Coronary artery (tissue), 2 donors: Measurements from ENCODE around the gene CTTN.

Experiments used
- DNase-seq: peaks from one replicate; pipeline ENCODE4 v3.0.0-alpha.2; 2017; ENCODE audit warnings: low spot score
- H3K27ac ChIP-seq, 2 donors: fragments of 200-600 bp; sonication (generic); one replicate each; pipeline ENCODE4 v1.5.1; 2016 to 2019
- H3K4me3 ChIP-seq: fragments of 200-600 bp; sonication (generic); 2 replicates; pipeline ENCODE4 v1.5.1; 2016; ENCODE audit warnings: mild to moderate bottlenecking, moderate library complexity
- TF ChIP-seq, protein P1 (sequence below): fragments of 200-600 bp; sonication (generic); IDR thresholded peaks from one replicate; pipeline ENCODE4 v1.5.1; 2019; ENCODE audit warnings: antibody characterized with exemption

The CTTN gene

DNA sequence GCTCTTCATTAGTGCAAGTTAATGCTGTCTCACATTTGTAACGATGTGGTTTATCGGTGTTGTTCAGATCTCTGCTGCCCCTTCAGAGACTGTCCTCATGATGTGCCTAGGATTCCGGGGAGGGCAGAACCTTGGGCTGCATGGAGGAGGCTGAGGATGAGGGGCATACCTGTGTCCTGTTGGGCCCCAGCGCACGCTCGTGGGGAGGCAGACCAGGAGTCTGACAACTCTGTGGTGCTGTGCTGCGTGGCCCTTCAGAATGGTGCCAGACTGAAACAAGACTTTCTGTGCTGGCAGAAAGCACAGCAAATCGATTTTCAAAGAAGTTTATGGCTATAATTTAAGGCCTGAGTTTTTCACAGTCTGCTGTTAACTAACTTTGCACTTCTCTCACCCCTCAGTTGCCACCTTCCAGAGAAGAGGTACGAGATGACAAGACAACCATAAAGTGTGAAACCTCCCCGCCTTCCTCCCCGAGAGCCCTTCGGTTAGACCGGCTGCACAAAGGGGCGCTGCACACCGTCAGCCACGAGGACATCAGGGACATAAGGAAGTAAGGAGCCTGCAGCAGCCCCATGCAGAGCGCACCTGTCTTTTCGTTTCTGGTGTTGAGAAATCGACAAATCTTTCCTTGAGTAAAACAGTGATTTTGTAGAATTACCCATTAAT is 44.3 kb upstream of the CTTN start:
- Histone ChIP-seq H3K4me3 (no peak overlapping the region), H3K27ac (no peak overlapping the region)
- TF ChIP-seq, protein P1, sequence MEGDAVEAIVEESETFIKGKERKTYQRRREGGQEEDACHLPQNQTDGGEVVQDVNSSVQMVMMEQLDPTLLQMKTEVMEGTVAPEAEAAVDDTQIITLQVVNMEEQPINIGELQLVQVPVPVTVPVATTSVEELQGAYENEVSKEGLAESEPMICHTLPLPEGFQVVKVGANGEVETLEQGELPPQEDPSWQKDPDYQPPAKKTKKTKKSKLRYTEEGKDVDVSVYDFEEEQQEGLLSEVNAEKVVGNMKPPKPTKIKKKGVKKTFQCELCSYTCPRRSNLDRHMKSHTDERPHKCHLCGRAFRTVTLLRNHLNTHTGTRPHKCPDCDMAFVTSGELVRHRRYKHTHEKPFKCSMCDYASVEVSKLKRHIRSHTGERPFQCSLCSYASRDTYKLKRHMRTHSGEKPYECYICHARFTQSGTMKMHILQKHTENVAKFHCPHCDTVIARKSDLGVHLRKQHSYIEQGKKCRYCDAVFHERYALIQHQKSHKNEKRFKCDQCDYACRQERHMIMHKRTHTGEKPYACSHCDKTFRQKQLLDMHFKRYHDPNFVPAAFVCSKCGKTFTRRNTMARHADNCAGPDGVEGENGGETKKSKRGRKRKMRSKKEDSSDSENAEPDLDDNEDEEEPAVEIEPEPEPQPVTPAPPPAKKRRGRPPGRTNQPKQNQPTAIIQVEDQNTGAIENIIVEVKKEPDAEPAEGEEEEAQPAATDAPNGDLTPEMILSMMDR: no peak
- DNase-seq: no peak

DNA sequence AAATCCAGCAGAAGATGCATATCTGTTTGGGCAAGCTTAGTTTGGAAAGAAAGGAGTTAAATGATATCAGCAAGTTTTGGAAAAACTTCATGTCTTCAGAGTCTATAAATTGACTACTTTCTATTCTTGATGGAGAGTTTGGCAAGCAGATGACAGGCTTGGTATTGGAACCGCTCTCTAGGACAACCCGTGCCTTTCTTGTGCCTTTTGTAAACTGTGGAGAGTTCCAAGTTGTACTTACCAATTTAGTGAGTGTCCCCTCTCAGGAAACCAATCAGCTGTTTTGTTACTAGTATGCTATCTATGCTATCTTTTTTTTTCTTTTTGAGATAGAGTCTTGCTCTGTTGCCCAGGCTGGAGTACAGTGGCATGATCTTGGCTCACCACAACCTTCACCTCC is 43.7 kb upstream of the CTTN start:
- Histone ChIP-seq H3K27ac (peak overlapping the region in 1 of 2 donors; percentile 8), H3K4me3 (no peak overlapping the region)
- TF ChIP-seq, protein P1: no peak
- DNase-seq: no peak

DNA sequence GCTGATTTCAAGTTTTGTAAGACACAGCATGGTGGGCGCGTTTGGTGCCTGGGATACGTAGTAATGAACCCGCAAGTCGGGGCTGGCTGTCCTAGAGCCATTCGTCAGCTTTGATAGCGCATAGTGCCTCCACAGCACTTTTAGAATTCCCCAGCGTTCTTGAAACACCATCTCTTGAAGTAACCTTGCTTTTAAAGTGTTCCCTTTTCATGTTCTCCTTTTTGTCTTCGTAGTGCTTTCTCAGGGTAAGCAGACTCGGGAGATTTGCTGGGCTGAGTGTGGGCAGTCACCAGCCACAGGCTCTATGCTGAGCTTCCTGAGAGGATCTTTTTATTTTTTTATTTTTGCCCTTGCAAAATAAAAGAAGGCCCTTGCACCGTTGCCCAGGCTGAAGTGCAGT is 39.6 kb upstream of the CTTN start:
- TF ChIP-seq, protein P1: no peak
- no peak overlapping the region for H3K4me3 ChIP-seq
- no peak for DNase-seq
- H3K27ac ChIP-seq: peak overlapping the region in 1 of 2 donors; percentile 85

DNA sequence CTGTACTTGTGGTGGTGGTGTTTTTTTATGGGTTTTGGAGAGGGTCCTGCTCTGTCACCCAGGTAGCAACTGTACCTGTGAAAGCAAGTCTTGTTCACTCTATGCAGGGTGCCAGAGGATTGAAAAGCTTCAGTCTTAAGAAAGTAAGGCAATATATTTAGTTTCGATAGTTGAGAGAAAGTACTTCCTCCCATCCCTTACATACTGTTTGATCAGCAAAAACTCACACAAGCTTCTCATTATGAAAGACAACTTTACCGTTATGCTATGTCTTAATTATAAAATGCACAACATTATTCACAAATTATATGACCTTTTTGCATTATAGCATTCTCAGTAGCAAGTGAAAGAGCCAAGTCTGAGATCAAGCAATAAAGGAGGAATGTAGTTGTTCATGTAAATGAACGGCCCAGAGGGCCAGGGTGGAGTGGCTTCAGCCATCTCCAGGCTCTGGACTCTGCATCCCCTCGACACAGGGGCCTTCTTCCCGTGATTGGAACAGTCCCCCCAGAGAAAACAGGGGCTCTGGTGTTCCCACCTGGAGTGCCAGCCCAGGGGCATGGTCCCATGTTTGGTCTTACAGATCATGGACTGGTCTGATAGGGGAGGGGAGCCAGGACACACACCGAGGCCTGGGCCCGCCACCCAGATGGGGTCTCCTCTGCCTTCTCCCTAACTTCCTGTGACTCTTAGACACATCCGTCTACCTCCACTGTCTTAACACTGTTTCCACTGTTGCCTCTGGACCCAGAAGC is 38.7 kb upstream of the CTTN start:
- no peak for DNase-seq
- Histone ChIP-seq H3K27ac (no peak overlapping the region), H3K4me3 (no peak overlapping the region)
- TF ChIP-seq, protein P1: no peak

DNA sequence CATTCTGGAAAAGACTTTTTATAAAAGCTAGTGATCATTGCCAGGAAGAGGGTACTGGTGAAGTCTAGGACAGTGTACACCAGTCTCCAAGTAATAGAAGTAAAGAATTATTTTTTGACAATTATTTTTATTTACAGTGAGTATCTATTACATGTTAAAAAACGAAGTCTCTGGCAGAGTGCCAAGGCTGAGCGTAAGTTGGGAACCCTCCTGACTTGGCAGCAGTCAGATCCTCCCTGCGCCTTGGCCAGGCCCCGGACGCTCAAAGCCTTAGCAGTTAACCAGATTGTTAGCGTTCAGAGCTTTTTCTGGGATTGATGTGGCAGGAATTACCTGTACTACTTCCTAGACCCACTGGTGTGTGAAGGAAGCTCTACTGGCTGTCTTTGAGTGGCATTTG is 38.1 kb upstream of the CTTN start:
- Histone ChIP-seq H3K27ac (no peak overlapping the region), H3K4me3 (no peak overlapping the region)
- no peak for DNase-seq
- TF ChIP-seq, protein P1: no peak

DNA sequence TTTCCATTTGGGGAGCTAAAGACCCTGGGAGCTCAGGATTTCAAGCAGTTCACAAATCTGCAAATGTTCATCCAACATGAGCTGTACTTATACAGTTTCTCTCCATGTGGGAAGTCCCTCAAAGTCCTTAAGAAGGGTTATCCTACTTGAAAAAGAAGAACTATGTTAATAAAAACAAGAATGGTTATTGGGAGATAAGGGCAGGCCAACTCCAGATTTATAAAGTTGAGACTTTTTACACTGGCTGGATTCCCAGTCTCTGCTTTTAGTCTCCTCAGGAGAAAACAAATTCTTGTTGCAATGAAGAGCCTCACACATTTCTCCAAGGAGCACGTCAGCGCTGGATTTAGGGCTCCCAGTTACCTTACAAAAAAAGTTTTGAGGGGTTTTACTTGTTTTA is 34.2 kb upstream of the CTTN start:
- H3K27ac ChIP-seq: peak overlapping the region; percentile 16 to 76
- TF ChIP-seq, protein P1: no peak
- no peak overlapping the region for H3K4me3 ChIP-seq
- peak; percentile 22 for DNase-seq
